Activated naive CD4-positive, alpha-beta T cell treated with anti-CD3 and anti-CD28 coated beads for 36 hours (primary cell): ENCODE measurements around the gene MAPT. TPM values are rescaled to one million over a fixed set of nuclear protein-coding genes. Genes with fewer than 3 reads are reported as not detected.

Experiments
- CTCF ChIA-PET: fragments of 350-600 bp; sonication (Branson Sonifier 250); formaldehyde crosslinking; loops from one replicate; lab custom pipeline; 2021; ENCODE audit warnings: antibody characterized with exemption; lab: Charles Lee
- DNase-seq: peaks from one replicate; pipeline ENCODE4 v3.0.0-alpha.2; 2020
- H3K27ac Mint-ChIP-seq: one replicate; pipeline ENCODE4 v1.8.0; 2021; ENCODE audit warnings: mild to moderate bottlenecking, mixed read lengths
- H3K27me3 Mint-ChIP-seq: one replicate; pipeline ENCODE4 v1.8.0; 2021; ENCODE audit warnings: low read depth, mixed read lengths
- H3K36me3 Mint-ChIP-seq: one replicate; pipeline ENCODE4 v1.8.0; 2021; ENCODE audit warnings: low read depth, mixed read lengths
- H3K4me1 Mint-ChIP-seq: one replicate; pipeline ENCODE4 v1.8.0; 2021; ENCODE audit warnings: low read depth, mixed read lengths
- H3K4me3 Mint-ChIP-seq: one replicate; pipeline ENCODE4 v1.8.0; 2021; ENCODE audit warnings: mild to moderate bottlenecking, moderate library complexity, mixed read lengths
- H3K9me3 Mint-ChIP-seq: one replicate; pipeline ENCODE4 v1.8.0; 2021; ENCODE audit warnings: mixed read lengths
- intact Hi-C: fragments of 100-400 bp; cut with micrococcal nuclease; formaldehyde crosslinking; loops from one replicate; pipeline ENCODE4 v1.15.1; 2023
- total RNA-seq, 2 experiments: library from RNA; stranded (reverse); gene quantifications; one replicate each; pipeline ENCODE4 v1.2.3, GENCODE V29; 2021

MAPT gene
- total RNA-seq, 2 experiments from 2014 or later, result 0.57 to 0.86 TPM

- CTCF ChIA-PET, result interaction anchor here (0.6 to 0.9 kb wide), 3 partner anchors 117 to 164 kb away, joined by 3 to 6 read pairs (median 3); no protein-coding TSS in a partner anchor
- no peak for DNase-seq
- Mint-ChIP-seq H3K27ac (no peak overlapping the region), H3K9me3 (no peaks in the 10 kb centered on the region), H3K36me3 (peaks cover 45% of the 10 kb centered on the region), H3K27me3 (no peaks in the 10 kb centered on the region), H3K4me1 (peaks cover 27% of the 10 kb centered on the region), H3K4me3 (no peak overlapping the region)
- intact Hi-C loops, result no loop called here
Measured at GRCh38 chr17:46047398-46047797, 153.0 kb downstream of the MAPT start.

GRCh38 chr17:46047856-46048255 lies 153.5 kb downstream of the MAPT start:
- Mint-ChIP-seq H3K9me3 (no peaks in the 10 kb centered on the region), H3K4me1 (peaks cover 28% of the 10 kb centered on the region), H3K4me3 (no peak overlapping the region), H3K27ac (no peak overlapping the region), H3K36me3 (peaks cover 46% of the 10 kb centered on the region), H3K27me3 (no peaks in the 10 kb centered on the region)
- CTCF ChIA-PET, result interaction anchor here (0.6 kb wide), 2 partner anchors 117 to 155 kb away, joined by 3 to 6 read pairs; no protein-coding TSS in a partner anchor
- intact Hi-C loops, result no loop called here
- no peak for DNase-seq

- Mint-ChIP-seq H3K27ac (no peak overlapping the region), H3K36me3 (peaks cover 47% of the 10 kb centered on the region), H3K9me3 (no peaks in the 10 kb centered on the region), H3K27me3 (no peaks in the 10 kb centered on the region), H3K4me1 (peaks cover 31% of the 10 kb centered on the region), H3K4me3 (no peak overlapping the region)
- intact Hi-C loops, result loop anchor here (5.0 kb wide), 1 partner anchor 93 kb away; no protein-coding TSS in a partner anchor
- CTCF ChIA-PET, result interaction anchor here (1.3 kb wide), 1 partner anchor 144 kb away, joined by 7 read pairs; the partner anchor contains the start of gene KANSL1
- DNase-seq, result no peak
Measured at GRCh38 chr17:46049656-46050055, 155.3 kb downstream of the MAPT start.

GRCh38 chr17:46053911-46054534 lies 159.7 kb downstream of the MAPT start:
- DNase-seq, result no peak
- CTCF ChIA-PET, result interaction anchor here (1.6 kb wide), 1 partner anchor 10 kb away, joined by 8 read pairs; no protein-coding TSS in a partner anchor
- intact Hi-C loops, result loop anchor here (5.0 kb wide), 1 partner anchor 88 kb away; no protein-coding TSS in a partner anchor
- H3K27me3 Mint-ChIP-seq, result no peaks in the 10 kb centered on the region
- no peak overlapping the region for H3K27ac Mint-ChIP-seq
- H3K9me3 Mint-ChIP-seq, result no peaks in the 10 kb centered on the region
- peaks cover 35% of the 10 kb centered on the region for H3K36me3 Mint-ChIP-seq
- H3K4me3 Mint-ChIP-seq, result no peak overlapping the region
- peaks cover 43% of the 10 kb centered on the region for H3K4me1 Mint-ChIP-seq

GRCh38 chr17:46056800-46057304 lies 162.5 kb downstream of the MAPT start:
- CTCF ChIA-PET, result interaction anchor here (0.6 to 1.5 kb wide), 8 partner anchors 11 to 130 kb away, joined by 3 to 6 read pairs (median 4); no protein-coding TSS in a partner anchor
- H3K27ac Mint-ChIP-seq, result no peak overlapping the region
- H3K4me1 Mint-ChIP-seq, result peaks cover 49% of the 10 kb centered on the region
- intact Hi-C loops, result no loop called here
- H3K4me3 Mint-ChIP-seq, result no peak overlapping the region
- no peaks in the 10 kb centered on the region for H3K27me3 Mint-ChIP-seq
- H3K36me3 Mint-ChIP-seq, result peaks cover 22% of the 10 kb centered on the region
- no peaks in the 10 kb centered on the region for H3K9me3 Mint-ChIP-seq
- no peak for DNase-seq

- intact Hi-C loops, result no loop called here
- Mint-ChIP-seq H3K27me3 (no peaks in the 10 kb centered on the region), H3K27ac (no peak overlapping the region), H3K36me3 (peaks cover 17% of the 10 kb centered on the region), H3K9me3 (no peaks in the 10 kb centered on the region), H3K4me3 (no peak overlapping the region), H3K4me1 (peaks cover 43% of the 10 kb centered on the region)
- CTCF ChIA-PET, result interaction anchor here (0.9 to 1.5 kb wide), 5 partner anchors 10 to 129 kb away, joined by 3 to 6 read pairs (median 4); no protein-coding TSS in a partner anchor
- no peak for DNase-seq
Measured at GRCh38 chr17:46057366-46057765, 163.0 kb downstream of the MAPT start.

GRCh38 chr17:46059486-46059885 lies 165.1 kb downstream of the MAPT start:
- Mint-ChIP-seq H3K27ac (no peak overlapping the region), H3K4me3 (no peak overlapping the region), H3K36me3 (peaks cover 11% of the 10 kb centered on the region), H3K27me3 (no peaks in the 10 kb centered on the region), H3K4me1 (peaks cover 37% of the 10 kb centered on the region), H3K9me3 (no peaks in the 10 kb centered on the region)
- DNase-seq, result no peak
- CTCF ChIA-PET, result interaction anchor here (0.7 to 1.9 kb wide), 7 partner anchors 8 to 133 kb away, joined by 3 to 18 read pairs (median 5); partner anchors contain the start of gene KANSL1
- intact Hi-C loops, result no loop called here

- CTCF ChIA-PET, result interaction anchor here (1.1 to 1.4 kb wide), 3 partner anchors 9 to 133 kb away, joined by 3 to 6 read pairs (median 6); partner anchors contain the start of gene KANSL1
- H3K4me3 Mint-ChIP-seq, result no peak overlapping the region
- H3K9me3 Mint-ChIP-seq, result no peaks in the 10 kb centered on the region
- peaks cover 11% of the 10 kb centered on the region for H3K36me3 Mint-ChIP-seq
- intact Hi-C loops, result no loop called here
- H3K4me1 Mint-ChIP-seq, result peaks cover 35% of the 10 kb centered on the region
- no peaks in the 10 kb centered on the region for H3K27me3 Mint-ChIP-seq
- no peak overlapping the region for H3K27ac Mint-ChIP-seq
- no peak for DNase-seq
Measured at GRCh38 chr17:46060461-46060860, 166.1 kb downstream of the MAPT start.

- no peaks in the 10 kb centered on the region for H3K9me3 Mint-ChIP-seq
- peaks cover 33% of the 10 kb centered on the region for H3K4me1 Mint-ChIP-seq
- no peaks in the 10 kb centered on the region for H3K27me3 Mint-ChIP-seq
- intact Hi-C loops, result no loop called here
- H3K4me3 Mint-ChIP-seq, result no peak overlapping the region
- H3K36me3 Mint-ChIP-seq, result peaks cover 16% of the 10 kb centered on the region
- CTCF ChIA-PET, result interaction anchor here (2.2 kb wide), 1 partner anchor 9 kb away, joined by 6 read pairs; no protein-coding TSS in a partner anchor
- H3K27ac Mint-ChIP-seq, result no peak overlapping the region
- DNase-seq, result no peak
Measured at GRCh38 chr17:46061435-46061834, 167.1 kb downstream of the MAPT start.

GRCh38 chr17:46063241-46063640 lies 168.9 kb downstream of the MAPT start:
- Mint-ChIP-seq H3K27ac (no peak overlapping the region), H3K4me3 (no peak overlapping the region), H3K4me1 (peaks cover 26% of the 10 kb centered on the region), H3K36me3 (peaks cover 24% of the 10 kb centered on the region), H3K27me3 (no peaks in the 10 kb centered on the region), H3K9me3 (no peaks in the 10 kb centered on the region)
- no peak for DNase-seq
- intact Hi-C loops, result no loop called here
- CTCF ChIA-PET, result interaction anchor here (2.2 kb wide), 1 partner anchor 11 kb away, joined by 6 read pairs; no protein-coding TSS in a partner anchor

GRCh38 chr17:46064460-46064859 lies 170.1 kb downstream of the MAPT start:
- CTCF ChIA-PET, result interaction anchor here (0.5 kb wide), 1 partner anchor 47 kb away, joined by 3 read pairs; no protein-coding TSS in a partner anchor
- Mint-ChIP-seq H3K9me3 (no peaks in the 10 kb centered on the region), H3K4me1 (peaks cover 28% of the 10 kb centered on the region), H3K27me3 (no peaks in the 10 kb centered on the region), H3K4me3 (no peak overlapping the region), H3K27ac (no peak overlapping the region), H3K36me3 (peaks cover 20% of the 10 kb centered on the region)
- DNase-seq, result no peak
- intact Hi-C loops, result no loop called here

GRCh38 chr17:46071796-46072195 lies 177.4 kb downstream of the MAPT start:
- no peaks in the 10 kb centered on the region for H3K27me3 Mint-ChIP-seq
- intact Hi-C loops, result no loop called here
- H3K9me3 Mint-ChIP-seq, result peaks cover 1% of the 10 kb centered on the region
- no peak overlapping the region for H3K4me3 Mint-ChIP-seq
- CTCF ChIA-PET, result interaction anchor here (1.1 kb wide), 1 partner anchor 121 kb away, joined by 4 read pairs; the partner anchor contains the start of gene KANSL1
- H3K36me3 Mint-ChIP-seq, result peaks cover 9% of the 10 kb centered on the region
- H3K27ac Mint-ChIP-seq, result no peak overlapping the region
- peaks cover 46% of the 10 kb centered on the region for H3K4me1 Mint-ChIP-seq
- DNase-seq, result no peak
